ENCODE measurements around the gene MRAP2. TPM values are rescaled to one million over a fixed set of nuclear protein-coding genes. Genes with fewer than 3 reads are reported as not detected.

Gene MRAP2
- total RNA-seq, 1 experiment from 2014 or later = 4.9 TPM

- TF ChIP-seq ZNF532 (CRISPR knock-in tag; IDR thresholded peaks at IDR 0.05; ENCODE audit: borderline replicate concordance) = no peak
- TF ChIP-seq ZNF263 (CRISPR knock-in tag; IDR thresholded peaks at IDR 0.05; ENCODE audit: low read depth) = no peak
- TF ChIP-seq ESRRA (CRISPR knock-in tag; IDR thresholded peaks at IDR 0.05; ENCODE audit: borderline replicate concordance) = no peak
- TF ChIP-seq NR1H2 (CRISPR knock-in tag; IDR thresholded peaks at IDR 0.05) = no peak
- no peak for TF ChIP-seq RELA (CRISPR knock-in tag; IDR thresholded peaks at IDR 0.05; ENCODE audit: borderline replicate concordance)
- no peak for TF ChIP-seq HMGXB4 (CRISPR knock-in tag; IDR thresholded peaks at IDR 0.05)
- TF ChIP-seq AR (CRISPR knock-in tag; IDR thresholded peaks at IDR 0.05) = no peak
- no peak for TF ChIP-seq MYBL2 (CRISPR knock-in tag; IDR thresholded peaks at IDR 0.05)
- TF ChIP-seq PREB (CRISPR knock-in tag; IDR thresholded peaks at IDR 0.05; ENCODE audit: borderline replicate concordance) = no peak
- no peak for TF ChIP-seq NFE2L1 (CRISPR knock-in tag; IDR thresholded peaks at IDR 0.05)
- no peak for TF ChIP-seq NFYB (CRISPR knock-in tag; conservative IDR thresholded peaks at IDR 0.05; ENCODE audit: low read depth)
Observed at GRCh38 chr6:84002226-84002625, 31.3 kb upstream of the MRAP2 start (continued).

- TF ChIP-seq MAX (CRISPR knock-in tag; IDR thresholded peaks at IDR 0.05) = no peak
- TF ChIP-seq SMAD4 (CRISPR knock-in tag; IDR thresholded peaks at IDR 0.05) = no peak
- no peak for TF ChIP-seq ESRRA (CRISPR knock-in tag; IDR thresholded peaks at IDR 0.05; ENCODE audit: borderline replicate concordance)
- TF ChIP-seq JAZF1 (CRISPR knock-in tag; IDR thresholded peaks at IDR 0.05) = no peak
- TF ChIP-seq CREM (CRISPR knock-in tag; IDR thresholded peaks at IDR 0.05) = no peak
- TF ChIP-seq TCF7 (CRISPR knock-in tag; IDR thresholded peaks at IDR 0.05; ENCODE audit: low read depth) = no peak
- no peak for TF ChIP-seq ZBTB43 (CRISPR knock-in tag; IDR thresholded peaks at IDR 0.05)
- no peak for TF ChIP-seq USF1 (CRISPR knock-in tag; IDR thresholded peaks at IDR 0.05)
- no peak for TF ChIP-seq TEAD1 (CRISPR knock-in tag; IDR thresholded peaks at IDR 0.05)
- no peak for TF ChIP-seq ELF4 (CRISPR knock-in tag; IDR thresholded peaks at IDR 0.05; ENCODE audit: low read depth)
- H3K4me1 Mint-ChIP-seq = peaks cover 30% of the 10 kb centered on the region
- no peak overlapping the region for H3K27ac Mint-ChIP-seq
- ATAC-seq (no peak), DNase-seq (ENCODE audit: low spot score) (no peak)
- H3K4me3 Mint-ChIP-seq = no peak overlapping the region
- H3K27me3 Mint-ChIP-seq (ENCODE audit: low read depth) = no peaks in the 10 kb centered on the region
- ChIA-PET CTCF (no interaction called here), POLR2A (no interaction called here)
- H3K36me3 Mint-ChIP-seq = no peaks in the 10 kb centered on the region
- no peaks in the 10 kb centered on the region for H3K9me3 Mint-ChIP-seq
Observed at GRCh38 chr6:84003131-84003530, 30.4 kb upstream of the MRAP2 start.

Measured in WTC11 (cell line).